OCI-LY3 (cell line): Measurements from ENCODE around the gene GADL1.

Source experiments
- H2AFZ ChIP-seq: fragments of 200-600, 300-600 bp; shearing (Covaris generic); 2 replicates; pipeline ENCODE4 v1.6.0; 2014; ENCODE audit warnings: antibody characterized with exemption, low read depth, low read length
- H3K27ac ChIP-seq: fragments of 200-600, 300-600 bp; sonication (generic); 2 replicates; pipeline ENCODE4 v1.5.1; 2014; ENCODE audit warnings: mild to moderate bottlenecking, low read length, moderate library complexity, mixed read lengths
- H3K27me3 ChIP-seq: fragments of 200-600, 300-600 bp; sonication (generic); 2 replicates; pipeline ENCODE4 v1.6.1; 2014; ENCODE audit warnings: low read depth, low read length, mixed read lengths
- H3K36me3 ChIP-seq: fragments of 200-600, 300-600 bp; sonication (generic); replicated peaks from 2 replicates; pipeline ENCODE3; 2014; ENCODE audit warnings: low read depth, low read length, mixed read lengths
- H3K4me1 ChIP-seq: fragments of 300-600, 200-600 bp; sonication (generic); 2 replicates; pipeline ENCODE4 v1.6.1; 2014; ENCODE audit warnings: low read length, mixed read lengths
- H3K4me2 ChIP-seq: fragments of 200-600, 300-600 bp; sonication (generic); 2 replicates; pipeline ENCODE4 v1.6.1; 2014; ENCODE audit warnings: low read length, mixed read lengths
- H3K4me3 ChIP-seq: fragments of 300-600, 200-600 bp; sonication (generic); 2 replicates; pipeline ENCODE4 v1.5.1; 2014; ENCODE audit warnings: antibody characterized with exemption, mild to moderate bottlenecking, low read length, moderate library complexity
- H3K79me2 ChIP-seq: fragments of 300-600, 200-600 bp; shearing (Covaris generic); 2 replicates; pipeline ENCODE4 v1.6.1; 2014; ENCODE audit warnings: mild to moderate bottlenecking, low read length, mixed read lengths
- H3K9ac ChIP-seq: fragments of 300-600, 200-600 bp; shearing (Covaris generic); 2 replicates; pipeline ENCODE4 v1.6.0; 2014; ENCODE audit warnings: mild to moderate bottlenecking, low read length, moderate library complexity
- H3K9me3 ChIP-seq: fragments of 200-600, 300-600 bp; shearing (Covaris generic); 2 replicates; pipeline ENCODE4 v1.6.1; 2014; ENCODE audit warnings: low read length, mixed read lengths; ENCODE audit not compliant: insufficient read depth
- H4K20me1 ChIP-seq: fragments of 200-600, 300-600 bp; sonication (generic); 2 replicates; pipeline ENCODE4 v1.6.1; 2016; ENCODE audit warnings: low read length, mixed read lengths; ENCODE audit not compliant: insufficient read depth
- CTCF ChIP-seq: fragments of 200-600, 300-600 bp; sonication (generic); IDR thresholded peaks from 2 replicates; pipeline ENCODE4 v1.5.1; 2014; ENCODE audit warnings: antibody characterized with exemption, low read length, low read depth
- EZH2phosphoT487 ChIP-seq: fragments of 200-600 bp; shearing (Covaris generic); IDR thresholded peaks from 2 replicates; pipeline ENCODE4 v1.6.1; 2018; ENCODE audit warnings: antibody characterized with exemption, mixed run types, low read depth

The GADL1 gene

GRCh38 chr3:30704931-30705890 is 189.2 kb downstream of the GADL1 start:
- Histone ChIP-seq H3K9me3 (0 out of 2 replicates have a peak, but pooled peaks cover 7% of the 10 kb centered on the region), H3K4me1 (no peaks in the 10 kb centered on the region), H3K79me2 (no peaks in the 10 kb centered on the region), H4K20me1 (no peaks in the 10 kb centered on the region), H3K27me3 (no peaks in the 10 kb centered on the region), H3K4me2 (no peak overlapping the region), H3K4me3 (no peak overlapping the region), H2AFZ (no peak overlapping the region), H3K27ac (no peak overlapping the region), H3K36me3 (peaks cover 8% of the 10 kb centered on the region), H3K9ac (no peak overlapping the region)
- TF ChIP-seq CTCF: no peak
- no peak for TF ChIP-seq EZH2phosphoT487

- Histone ChIP-seq H4K20me1 (no peaks in the 10 kb centered on the region), H3K9ac (no peak overlapping the region), H3K4me1 (no peaks in the 10 kb centered on the region), H3K27ac (no peak overlapping the region), H3K27me3 (no peaks in the 10 kb centered on the region), H3K9me3 (0 out of 2 replicates have a peak, but pooled peaks cover 7% of the 10 kb centered on the region), H2AFZ (no peak overlapping the region), H3K4me2 (no peak overlapping the region), H3K79me2 (no peaks in the 10 kb centered on the region), H3K36me3 (peaks cover 8% of the 10 kb centered on the region), H3K4me3 (no peak overlapping the region)
- TF ChIP-seq CTCF (no peak), EZH2phosphoT487 (no peak)
These were observed 191.5 kb downstream of the GADL1 start for GRCh38 chr3:30702828-30703397.

GRCh38 chr3:30702038-30702827 is 192.2 kb downstream of the GADL1 start:
- Histone ChIP-seq H3K9me3 (0 out of 2 replicates have a peak, but pooled peaks cover 7% of the 10 kb centered on the region), H2AFZ (no peak overlapping the region), H3K4me2 (no peak overlapping the region), H3K9ac (no peak overlapping the region), H3K27me3 (no peaks in the 10 kb centered on the region), H4K20me1 (no peaks in the 10 kb centered on the region), H3K36me3 (peaks cover 8% of the 10 kb centered on the region), H3K4me1 (no peaks in the 10 kb centered on the region), H3K4me3 (no peak overlapping the region), H3K79me2 (no peaks in the 10 kb centered on the region), H3K27ac (no peak overlapping the region)
- TF ChIP-seq CTCF (no peak), EZH2phosphoT487 (no peak)
